ENCODE data around the gene LCMT1.
"Not testable (repeated sequence)": the region's sequence is repeated elsewhere in the genome, so short reads cannot be mapped to it uniquely, and the experiment has no call there.

GRCh38 chr16:25167920-25168319, 56.4 kb downstream of the LCMT1 start:
- TF ChIP-seq CTCF (IDR thresholded peaks at IDR 0.05; ENCODE audit: poor library complexity, severe bottlenecking); MXI1 (conservative IDR thresholded peaks at IDR 0.05; ENCODE audit: poor library complexity, severe bottlenecking); SMC3 (conservative IDR thresholded peaks at IDR 0.05; ENCODE audit: poor library complexity); REST (IDR thresholded peaks at IDR 0.05; ENCODE audit: borderline replicate concordance); POLR2AphosphoS5 (IDR thresholded peaks at IDR 0.05); TAF1 (IDR thresholded peaks at IDR 0.05; ENCODE audit: low read depth); EP300 (conservative IDR thresholded peaks at IDR 0.05; ENCODE audit: poor library complexity, severe bottlenecking); RAD21 (conservative IDR thresholded peaks at IDR 0.05); EZH2 (IDR thresholded peaks at IDR 0.05; ENCODE audit: borderline replicate concordance, insufficient read depth, low read length, poor library complexity, severe bottlenecking): not testable (repeated sequence)

All from neural cell (in vitro differentiated cells).